ENCODE data around the gene MLIP.

DNA sequence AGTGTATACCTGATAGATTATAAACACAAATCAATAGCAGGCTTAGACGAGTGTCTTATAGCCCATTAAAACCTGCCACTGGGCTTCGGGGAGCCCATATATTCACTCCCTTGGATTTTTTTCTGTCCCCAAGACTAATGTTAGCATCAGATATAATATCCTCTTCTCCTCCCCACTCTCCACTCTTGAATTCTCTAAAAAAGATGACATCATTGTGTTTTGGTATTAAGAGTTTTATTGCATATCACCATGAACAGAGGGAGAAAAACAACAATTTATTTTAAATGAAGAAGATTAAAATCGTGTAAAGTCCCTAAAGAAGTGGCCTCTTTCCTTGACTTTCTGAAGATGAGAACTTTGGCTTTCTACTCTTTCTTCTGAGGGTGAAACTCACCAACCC is 84.4 kb downstream of the MLIP start:
- no peak for TF ChIP-seq CTCF (IDR thresholded peaks at IDR 0.05)
- TF ChIP-seq POLR2A (IDR thresholded peaks at IDR 0.05), result no peak
- TF ChIP-seq EP300 (IDR thresholded peaks at IDR 0.05), result no peak
- TF ChIP-seq POLR2AphosphoS5 (IDR thresholded peaks at IDR 0.05), result no peak

All from suprapubic skin (tissue), 4 donors.